NCI-H1105 treated with DMSO at 0.1 percent for 48 hours (cell line): ENCODE results near the gene IL27RA.

Experiments
- DNase-seq: peaks from one replicate; lab custom pipeline; 2025; lab: John Stamatoyannopoulos, UW

Gene IL27RA

DNA sequence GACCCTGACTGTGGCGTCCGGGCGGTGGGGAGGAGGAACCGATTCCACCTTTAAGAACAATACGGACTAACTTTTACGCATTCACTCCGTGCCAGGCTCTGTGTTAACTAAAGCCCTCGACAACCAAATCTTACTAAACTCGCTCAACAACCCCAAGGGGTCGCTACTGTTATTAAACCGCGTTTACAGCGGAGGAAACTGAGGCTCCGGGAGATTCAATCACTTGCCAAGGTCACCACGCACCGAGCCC, 57.8 kb downstream of the IL27RA start:
- DNase-seq = no peak

DNA sequence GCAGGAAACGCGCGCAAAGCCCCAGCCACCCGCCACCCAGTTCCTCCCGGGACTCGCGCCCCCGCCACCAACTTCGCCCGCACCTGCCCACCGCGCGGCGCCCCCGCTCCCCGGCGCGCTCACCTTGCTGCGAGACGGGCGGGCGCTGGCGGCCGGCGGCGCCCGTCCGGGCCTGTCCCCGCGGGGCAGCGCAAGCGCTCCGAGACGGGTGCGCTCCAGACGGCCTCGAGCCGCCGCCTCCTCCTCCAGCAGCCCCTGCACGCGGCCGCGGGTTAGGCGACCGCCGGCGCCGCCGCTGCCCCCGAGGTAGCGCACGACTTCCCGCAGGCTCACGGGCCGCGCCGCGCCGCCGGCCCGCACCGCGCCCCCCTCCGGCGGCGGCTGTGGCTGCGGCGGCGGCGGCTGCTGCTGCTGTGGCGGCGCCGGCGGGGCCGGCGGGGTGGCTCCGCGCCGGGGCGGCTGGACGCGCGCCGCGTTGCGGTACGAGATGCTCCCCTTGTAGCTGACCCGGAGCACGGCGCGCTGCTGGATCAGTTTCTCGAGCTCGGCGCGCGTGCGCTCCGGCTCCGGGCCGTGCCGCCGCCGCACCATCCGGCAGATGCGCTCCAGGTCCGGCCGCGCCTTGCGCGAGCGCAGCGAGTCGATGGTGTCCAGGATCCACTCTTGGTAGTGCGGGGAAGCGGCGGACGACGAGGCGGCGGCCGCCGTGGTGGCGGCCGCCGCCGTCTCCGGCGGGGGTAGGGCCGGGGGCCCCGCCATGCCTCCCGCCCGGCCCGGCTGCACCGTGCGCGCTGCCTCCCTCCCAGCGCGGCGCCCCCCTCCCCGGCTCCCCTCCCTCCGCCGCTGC, 58.3 kb downstream of the IL27RA start:
- DNase-seq = peak; percentile 32

DNA sequence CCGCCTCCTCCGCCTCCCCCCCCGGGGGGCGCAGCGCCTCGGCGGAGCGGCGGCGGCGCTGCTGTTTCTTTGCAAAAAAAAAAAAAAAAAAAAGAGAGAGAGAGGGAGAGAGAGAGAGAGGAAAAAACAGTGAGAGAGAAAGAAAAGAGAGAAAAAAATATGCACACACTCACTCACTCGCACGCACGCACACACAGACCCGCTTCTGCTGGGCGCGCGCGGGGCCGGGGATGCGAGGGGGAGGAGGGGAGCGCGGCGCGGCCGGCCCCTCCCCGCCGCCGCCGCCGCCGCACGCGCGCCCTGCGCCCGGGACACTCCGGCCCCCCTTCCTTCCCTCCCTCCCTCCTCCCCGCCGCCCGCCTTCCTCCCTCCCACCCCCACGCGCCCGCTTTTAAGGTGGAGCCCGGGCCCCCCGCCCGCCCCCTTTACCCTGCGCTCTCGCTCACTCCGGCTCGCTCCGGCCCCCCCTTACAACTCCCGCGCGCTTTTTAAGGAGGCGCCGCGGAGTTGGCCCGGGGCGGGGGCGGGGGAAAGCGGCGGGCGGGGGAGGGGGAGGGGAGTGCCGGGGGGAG, 59.0 kb downstream of the IL27RA start, which contains the start of gene SAMD1:
Gene SAMD1, minus strand, starts transcription at position 243 of the 572 bp plus-strand sequence.
- peak; percentile 72 for DNase-seq

DNA sequence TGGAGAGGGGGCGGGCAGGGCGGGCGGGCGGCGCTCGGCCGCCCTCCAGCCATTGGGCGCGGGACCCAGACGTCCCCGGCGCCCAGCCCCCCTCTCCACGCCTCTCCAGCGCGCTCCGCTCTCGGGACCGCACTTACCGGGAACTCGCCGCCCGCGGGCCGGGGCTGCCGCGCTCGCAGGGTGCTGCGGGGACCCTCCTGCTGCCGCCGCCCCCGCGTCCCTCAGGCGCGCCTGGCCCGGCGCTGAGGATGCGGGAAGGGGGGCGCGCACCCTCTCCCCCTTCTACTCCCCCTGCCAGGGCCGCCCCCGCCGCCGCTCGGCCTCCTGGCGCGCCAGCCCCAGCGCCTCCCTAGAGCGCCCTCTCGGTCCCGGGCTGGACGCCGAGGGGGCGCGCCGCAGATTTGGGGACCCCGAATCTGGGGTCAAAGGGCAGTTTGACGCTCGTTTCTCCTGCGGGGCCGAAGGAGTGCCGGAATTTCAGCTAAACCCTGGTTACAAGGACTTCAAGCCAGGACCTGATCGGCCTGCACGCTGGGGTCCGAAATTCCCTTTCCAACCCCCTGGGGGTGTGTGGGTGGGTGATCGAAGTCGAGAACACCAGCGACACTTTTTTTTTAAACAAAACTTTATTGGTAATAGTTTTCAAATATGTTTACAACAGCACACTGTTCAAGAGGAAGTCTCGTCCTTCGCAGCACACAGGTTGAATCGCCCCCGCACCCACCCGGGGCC, 59.7 kb downstream of the IL27RA start:
- DNase-seq = peak; percentile 72

DNA sequence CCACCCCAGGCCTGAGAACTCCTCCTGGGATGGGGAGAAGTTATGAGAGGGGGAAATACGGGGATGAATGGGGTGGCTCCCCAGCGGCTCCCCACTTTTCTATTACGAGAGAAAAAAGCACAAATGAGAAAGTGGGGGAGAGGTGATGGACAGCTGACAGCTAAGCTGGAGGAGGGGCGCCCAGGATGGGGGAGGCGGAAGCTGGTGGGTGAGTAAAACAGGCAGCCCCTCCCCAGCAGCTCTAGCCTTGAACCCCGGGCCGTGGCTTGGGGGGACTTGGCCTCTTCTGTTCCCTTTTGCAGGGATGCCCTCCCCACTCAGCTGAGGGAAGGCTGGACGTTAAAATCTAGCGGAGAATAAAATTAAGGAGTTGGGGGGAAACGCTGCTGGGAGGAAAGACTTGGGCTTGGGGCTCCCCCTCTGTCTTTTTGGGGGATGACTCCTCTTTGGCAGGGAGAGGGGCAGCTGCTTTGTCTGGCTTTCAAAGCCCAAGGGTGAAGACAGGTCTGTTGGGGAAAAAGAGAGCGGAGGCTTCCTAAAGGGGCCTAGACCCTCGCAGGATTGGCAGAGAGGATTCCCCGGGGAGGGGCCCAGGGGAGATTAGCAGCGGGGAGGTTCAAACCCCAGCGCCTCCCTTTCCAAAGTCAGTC, 60.4 kb downstream of the IL27RA start:
- peak; percentile 23 for DNase-seq

DNA sequence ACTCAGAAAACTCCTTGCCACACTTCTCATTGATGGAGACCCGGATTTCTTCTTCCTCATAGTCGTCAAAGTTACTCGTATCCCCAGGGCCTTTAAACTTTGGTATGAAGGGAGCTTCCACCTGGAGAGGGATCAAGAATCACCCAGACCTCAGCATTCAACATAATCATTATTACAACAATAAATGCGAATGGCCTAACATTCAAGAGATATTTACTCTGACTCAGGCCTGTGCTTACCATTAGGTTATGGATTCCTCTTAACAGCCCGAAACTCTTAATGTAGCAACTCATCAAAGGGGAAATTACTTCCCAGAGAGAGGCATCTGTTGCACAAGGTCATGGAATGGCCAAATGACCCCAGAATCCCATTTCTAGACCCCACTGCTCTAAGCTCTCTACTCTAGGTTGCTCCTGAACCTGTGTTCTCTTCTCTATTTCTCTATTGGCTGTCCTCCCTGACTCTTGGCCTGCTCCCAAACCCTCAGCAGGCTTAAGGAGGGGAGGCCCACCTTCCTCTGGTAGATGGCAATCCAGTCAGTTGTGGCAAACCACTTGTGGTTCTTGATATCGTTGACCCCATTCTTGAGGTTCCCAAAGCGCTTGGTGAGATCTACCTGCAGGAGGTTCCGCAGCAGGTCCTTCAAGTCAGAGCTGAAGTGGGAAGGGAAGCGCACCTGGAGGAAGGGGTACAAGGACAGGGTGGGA, 61.7 kb downstream of the IL27RA start:
- no peak for DNase-seq

DNA sequence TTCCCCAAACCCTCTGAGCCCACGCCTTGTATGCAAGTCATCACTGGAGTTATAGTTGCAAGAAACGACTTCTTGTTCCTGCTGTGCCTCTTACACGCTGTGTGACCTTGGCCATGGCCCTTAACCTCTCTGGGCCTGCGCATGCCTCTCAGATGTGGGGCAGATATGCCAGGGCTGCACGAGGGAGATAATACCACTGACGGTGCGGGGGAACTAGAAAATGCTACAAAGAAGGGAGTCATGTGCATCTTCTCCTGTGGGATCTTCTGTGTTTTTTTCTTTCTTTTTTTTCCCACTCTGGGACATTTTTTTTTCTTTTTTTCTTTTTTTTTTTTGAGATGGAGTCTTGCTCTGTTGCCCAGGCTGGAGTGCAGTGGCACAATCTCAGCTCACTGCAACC, 63.3 kb downstream of the IL27RA start:
- no peak for DNase-seq

DNA sequence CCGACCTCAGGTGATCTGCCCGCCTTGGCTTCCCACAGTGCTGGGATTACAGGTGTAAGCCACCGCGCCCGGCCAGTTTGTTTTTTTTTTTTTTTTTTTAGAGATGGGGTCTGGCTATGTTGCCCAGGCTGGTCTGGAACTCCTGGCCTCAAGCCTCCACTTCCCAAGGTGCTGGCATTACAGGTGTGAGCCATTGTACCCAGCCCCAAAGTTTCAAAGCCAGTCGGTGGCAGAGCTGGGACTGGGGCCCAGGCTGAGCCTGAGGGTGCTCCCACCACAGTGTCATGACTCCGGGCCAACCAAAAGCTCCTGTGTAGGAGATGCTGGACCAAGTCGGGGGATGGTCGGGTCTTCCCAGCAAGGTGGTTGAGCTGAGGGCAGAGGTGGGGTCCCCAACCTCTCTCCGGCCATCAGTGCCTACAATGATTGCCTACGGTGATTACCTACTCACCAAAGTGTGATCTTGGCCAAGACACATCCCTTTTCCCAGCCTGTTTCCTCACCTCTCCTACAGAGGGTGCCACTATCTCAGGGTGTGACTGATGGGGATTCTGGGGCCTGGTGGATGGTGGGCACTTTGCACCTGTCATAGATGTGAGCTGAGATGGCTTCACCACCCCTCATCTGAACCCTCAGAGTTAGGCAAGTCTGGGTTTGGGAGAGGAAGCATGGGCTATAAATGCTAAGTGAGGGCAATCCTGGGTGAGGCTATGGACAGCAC, 64.9 kb downstream of the IL27RA start:
- DNase-seq = no peak

DNA sequence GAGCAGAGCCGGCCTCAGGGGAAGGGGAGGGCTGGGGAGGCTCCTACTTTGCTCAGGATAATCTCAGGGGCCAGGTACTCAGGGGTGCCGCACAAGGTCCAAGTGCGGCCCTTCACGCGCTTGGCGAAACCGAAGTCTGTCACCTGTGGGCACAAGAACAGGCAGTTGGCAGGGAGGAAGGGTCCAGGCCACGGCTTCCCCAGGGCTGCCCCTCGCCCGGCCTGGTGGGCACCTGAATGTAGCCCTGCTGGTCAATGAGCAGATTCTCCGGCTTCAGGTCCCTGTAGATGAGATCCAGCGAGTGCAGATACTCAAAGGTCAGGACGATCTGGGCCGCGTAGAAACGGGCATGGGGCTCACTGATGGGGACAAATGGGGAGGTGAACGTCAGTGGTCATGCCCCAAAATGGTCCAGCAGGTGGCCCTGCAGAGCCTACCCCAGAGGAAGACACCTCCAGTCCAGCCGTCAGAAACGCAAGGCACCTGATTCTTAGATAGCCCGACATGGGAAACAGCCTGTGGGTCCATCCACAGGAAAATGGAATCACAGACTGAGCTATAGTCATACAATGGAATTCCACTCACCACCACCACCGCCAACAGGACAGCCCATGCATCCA, 66.1 kb downstream of the IL27RA start:
- DNase-seq = no peak

DNA sequence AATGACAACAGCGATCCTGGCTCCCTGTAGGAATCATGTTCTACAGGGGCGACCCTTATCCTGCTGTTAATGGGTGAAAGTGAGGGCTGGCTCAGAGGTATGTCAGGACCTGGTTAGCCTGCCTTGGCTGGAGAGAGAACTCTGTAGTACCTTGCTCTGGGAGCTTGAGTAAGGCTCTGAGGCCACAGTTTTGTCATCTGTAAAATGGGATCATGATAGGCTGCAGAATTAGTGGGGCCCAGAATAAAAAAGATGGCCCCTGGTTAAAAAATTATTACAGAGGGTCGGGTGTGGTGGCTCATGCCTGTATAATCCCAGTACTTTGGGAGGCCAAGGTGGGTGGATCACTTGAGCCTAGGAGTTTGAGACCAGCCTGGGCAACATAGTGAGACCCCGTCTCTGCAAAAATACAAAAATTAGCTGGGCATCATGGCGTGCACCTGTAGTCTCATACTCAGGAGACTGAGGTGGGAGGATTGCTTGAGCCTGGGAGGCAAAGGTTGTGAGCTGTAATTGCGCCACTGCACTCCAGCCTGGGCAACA, 69.5 kb downstream of the IL27RA start:
- DNase-seq = no peak

DNA sequence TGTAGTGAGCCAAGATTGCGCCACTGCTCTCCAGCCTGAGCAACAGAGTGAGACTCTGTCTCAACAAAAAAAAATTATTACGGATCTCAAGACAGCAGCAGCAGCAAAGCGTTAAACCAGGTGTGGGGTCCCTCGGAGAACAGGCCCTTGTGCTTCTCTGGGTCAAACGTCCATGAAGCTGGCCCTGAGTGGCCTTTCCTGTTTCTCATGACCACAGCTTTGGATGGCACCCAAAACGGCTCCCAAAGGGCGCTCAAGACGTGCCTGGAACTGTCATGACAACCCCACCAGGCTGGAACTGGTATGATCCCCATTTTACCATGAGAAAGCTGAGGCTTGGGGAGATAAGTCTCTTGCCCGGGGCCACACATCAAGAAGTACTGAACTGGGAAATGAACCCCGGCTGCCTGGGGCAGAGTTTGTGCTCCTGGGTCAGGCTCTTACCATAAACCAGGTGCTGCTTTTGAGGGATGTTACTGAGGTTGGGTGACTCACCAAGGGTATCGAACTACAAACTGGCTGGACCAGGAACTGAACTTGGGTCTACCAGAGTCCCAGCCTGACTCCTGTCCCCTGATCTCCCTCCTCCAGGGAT, 70.6 kb downstream of the IL27RA start:
- DNase-seq = no peak

DNA sequence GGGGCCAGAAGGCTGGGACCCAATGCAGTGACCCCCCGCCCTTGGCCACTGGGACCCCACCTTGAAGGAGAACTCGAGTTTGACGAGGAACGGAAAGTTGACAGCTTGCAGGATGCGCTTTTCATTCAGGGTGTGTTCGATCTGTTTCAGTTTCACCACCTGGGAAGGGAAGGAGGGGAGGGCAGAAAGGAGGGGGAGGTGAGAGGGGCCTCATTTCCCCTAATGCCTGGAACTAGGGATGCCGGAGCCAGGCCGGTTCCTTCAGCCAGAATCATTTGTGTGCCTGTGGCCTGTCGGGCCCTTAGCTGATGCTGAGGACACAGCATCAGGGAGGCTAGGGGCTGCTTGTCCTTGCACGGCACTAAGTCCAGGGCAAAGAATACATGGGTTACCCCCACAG, 71.2 kb downstream of the IL27RA start:
- no peak for DNase-seq
